ENCODE results near the gene S100A11. TPM values are rescaled to one million over a fixed set of nuclear protein-coding genes. Genes with fewer than 3 reads are reported as not detected.

Gene S100A11
- total RNA-seq, 1 donor from 2014 or later: 947 TPM

GRCh38 chr1:151995774-151996173, 41.0 kb downstream of the S100A11 start:
- no peak overlapping the region for H3K4me3 ChIP-seq (ENCODE audit: low read depth, low read length)
- no peak for DNase-seq (ENCODE audit: low read depth)
- TF ChIP-seq, protein P1, sequence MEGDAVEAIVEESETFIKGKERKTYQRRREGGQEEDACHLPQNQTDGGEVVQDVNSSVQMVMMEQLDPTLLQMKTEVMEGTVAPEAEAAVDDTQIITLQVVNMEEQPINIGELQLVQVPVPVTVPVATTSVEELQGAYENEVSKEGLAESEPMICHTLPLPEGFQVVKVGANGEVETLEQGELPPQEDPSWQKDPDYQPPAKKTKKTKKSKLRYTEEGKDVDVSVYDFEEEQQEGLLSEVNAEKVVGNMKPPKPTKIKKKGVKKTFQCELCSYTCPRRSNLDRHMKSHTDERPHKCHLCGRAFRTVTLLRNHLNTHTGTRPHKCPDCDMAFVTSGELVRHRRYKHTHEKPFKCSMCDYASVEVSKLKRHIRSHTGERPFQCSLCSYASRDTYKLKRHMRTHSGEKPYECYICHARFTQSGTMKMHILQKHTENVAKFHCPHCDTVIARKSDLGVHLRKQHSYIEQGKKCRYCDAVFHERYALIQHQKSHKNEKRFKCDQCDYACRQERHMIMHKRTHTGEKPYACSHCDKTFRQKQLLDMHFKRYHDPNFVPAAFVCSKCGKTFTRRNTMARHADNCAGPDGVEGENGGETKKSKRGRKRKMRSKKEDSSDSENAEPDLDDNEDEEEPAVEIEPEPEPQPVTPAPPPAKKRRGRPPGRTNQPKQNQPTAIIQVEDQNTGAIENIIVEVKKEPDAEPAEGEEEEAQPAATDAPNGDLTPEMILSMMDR (conservative IDR thresholded peaks at IDR 0.05; ENCODE audit: low read depth, low read length): no peak

GRCh38 chr1:151994956-151995355, 41.8 kb downstream of the S100A11 start:
- DNase-seq (ENCODE audit: low read depth): peak; percentile 89
- TF ChIP-seq, protein P1 (conservative IDR thresholded peaks at IDR 0.05; ENCODE audit: low read depth, low read length): no peak
- no peak overlapping the region for H3K4me3 ChIP-seq (ENCODE audit: low read depth, low read length)

DNA sequence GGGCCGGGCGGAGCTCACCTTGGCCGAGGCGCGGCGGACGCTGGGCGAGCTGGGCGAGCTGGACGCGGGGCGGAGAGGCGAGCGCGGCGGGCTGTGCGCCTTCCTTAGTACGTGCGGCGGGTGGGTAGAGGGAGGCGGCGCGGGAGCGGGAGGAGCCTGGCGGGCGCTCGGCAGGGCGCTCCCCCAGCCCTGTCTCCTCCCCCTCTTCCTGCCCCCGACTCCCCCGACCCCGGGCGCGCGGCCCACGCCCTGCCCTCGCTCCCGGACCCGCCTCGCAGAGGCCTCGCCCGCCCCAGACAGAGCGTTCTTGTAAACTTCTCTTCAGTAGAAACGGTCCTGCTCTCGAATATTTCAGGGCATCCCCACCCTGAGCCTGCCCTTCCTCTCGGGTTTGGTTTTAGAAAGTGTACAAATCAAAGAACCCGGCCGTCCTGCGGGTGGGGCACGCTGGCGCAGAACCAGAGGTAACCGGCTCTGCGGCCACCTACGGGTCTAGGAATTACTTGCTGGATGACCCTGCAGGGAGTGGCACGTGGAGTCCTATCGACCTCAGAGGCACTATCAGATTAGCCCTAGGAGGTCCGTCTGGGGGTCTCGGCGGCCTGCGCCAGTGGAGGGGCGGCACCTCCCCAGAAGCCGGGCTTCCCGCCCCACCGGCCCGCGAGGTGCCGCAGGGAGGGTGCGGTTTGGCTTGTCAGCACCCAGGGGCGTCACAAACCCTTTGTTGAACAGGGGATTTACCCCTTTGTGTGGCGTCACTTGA, 42.9 kb downstream of the S100A11 start, which contains the start of gene S100A10:
Gene S100A10, minus strand, starts transcription at position 126 of the 763 bp plus-strand sequence. CDS start 7,629 bp downstream, outside the sequence.
- H3K4me3 ChIP-seq (ENCODE audit: low read depth, low read length): peak within 1 kb of the TSS; percentile 98
- no peak for DNase-seq (ENCODE audit: low read depth)
- TF ChIP-seq, protein P1 (conservative IDR thresholded peaks at IDR 0.05; ENCODE audit: low read depth, low read length): no peak

- TF ChIP-seq, protein P1 (conservative IDR thresholded peaks at IDR 0.05; ENCODE audit: low read depth, low read length): no peak
- peak overlapping the region; percentile 98 for H3K4me3 ChIP-seq (ENCODE audit: low read depth, low read length)
- no peak for DNase-seq (ENCODE audit: low read depth)
Observed at GRCh38 chr1:151993084-151993733, 43.6 kb downstream of the S100A11 start.

DNA sequence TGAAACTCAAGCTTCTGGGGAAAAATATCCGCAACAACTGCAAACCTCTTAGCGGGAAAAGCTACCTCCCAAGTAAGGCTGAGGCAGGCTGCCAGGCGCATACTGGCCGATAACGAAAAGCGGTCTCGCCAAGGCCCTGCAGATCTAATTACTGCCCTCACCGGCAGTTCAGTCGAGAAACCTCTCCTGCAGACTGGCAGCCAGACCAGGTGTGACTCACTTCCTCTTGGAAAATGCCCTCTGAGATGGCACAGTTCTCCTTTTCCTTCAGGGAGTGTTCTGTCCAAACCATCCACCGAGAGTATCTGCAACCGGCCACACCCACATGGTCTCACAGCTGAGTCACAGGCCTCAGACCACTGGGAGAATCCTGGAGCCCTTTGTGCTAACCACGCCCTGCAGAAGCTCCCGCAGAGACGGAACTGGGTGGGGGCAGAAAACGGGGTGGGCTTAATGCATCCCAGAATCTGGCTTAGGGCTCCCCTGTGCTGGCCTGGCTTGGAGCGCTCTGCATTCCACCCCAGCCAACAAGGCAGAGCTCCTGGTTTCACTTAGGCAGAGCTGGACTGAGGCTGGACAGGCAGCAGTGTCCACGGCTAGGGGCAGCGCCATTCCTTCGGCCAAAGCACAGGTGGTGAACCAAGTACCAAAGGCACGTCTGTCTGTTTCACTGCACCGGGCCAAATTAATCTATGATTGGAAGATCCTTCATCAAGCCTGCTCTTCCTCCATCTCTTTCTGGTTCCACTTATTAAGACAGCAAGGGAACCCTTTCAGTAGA, 44.3 kb downstream of the S100A11 start:
- peak overlapping the region; percentile 98 for H3K4me3 ChIP-seq (ENCODE audit: low read depth, low read length)
- peak; percentile 81 for DNase-seq (ENCODE audit: low read depth)
- TF ChIP-seq, protein P1 (conservative IDR thresholded peaks at IDR 0.05; ENCODE audit: low read depth, low read length): no peak

DNA sequence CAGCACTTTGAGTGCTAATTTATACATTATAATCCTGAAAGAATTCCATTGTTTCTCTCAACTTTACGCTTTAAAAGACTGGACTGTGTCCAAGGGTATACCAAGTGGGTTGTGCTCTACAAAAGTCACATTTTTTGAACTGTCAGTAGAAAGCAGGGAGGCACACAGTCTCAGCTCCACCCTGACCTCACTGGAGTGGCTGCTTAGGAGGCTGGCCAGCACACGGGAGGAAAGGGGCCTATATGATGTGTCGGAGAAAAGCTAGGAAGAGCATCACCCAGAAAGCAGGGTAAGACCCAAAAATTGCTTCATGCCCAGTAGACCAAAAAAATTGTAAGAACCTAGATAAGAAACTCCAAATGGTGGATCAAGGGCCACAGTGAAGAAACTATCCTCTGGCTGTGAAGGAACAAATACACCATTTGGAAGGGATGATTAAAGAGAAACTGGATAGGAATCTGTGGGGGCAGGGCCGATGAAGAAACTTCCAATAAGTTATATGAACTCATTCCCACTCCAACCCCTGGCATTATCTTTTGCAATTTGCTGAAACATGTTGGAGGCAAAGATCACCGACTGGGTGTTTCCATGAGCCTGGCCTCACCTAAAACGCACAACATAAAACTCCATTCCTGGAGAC, 45.0 kb downstream of the S100A11 start:
- TF ChIP-seq, protein P1 (conservative IDR thresholded peaks at IDR 0.05; ENCODE audit: low read depth, low read length): no peak
- DNase-seq (ENCODE audit: low read depth): no peak

More for the DNA sequence above, 45.0 kb downstream of the S100A11 start:
- peak overlapping the region; percentile 98 for H3K4me3 ChIP-seq (ENCODE audit: low read depth, low read length)
